Endothelial cell of umbilical vein (primary cell): ENCODE results near the gene CAMK2G. TPM values are rescaled to one million over a fixed set of nuclear protein-coding genes. Genes with fewer than 3 reads are reported as not detected.

Experiments used
- BruUV-seq: library from RNA; stranded (reverse); fragments of 400-500 nt; replicated peaks from 2 replicates; lab custom pipeline; 2021; lab: Mats Ljungman, UMichigan
- CTCF ChIA-PET: fragments of 300-600, 350-600 bp; sonication (Branson Sonifier 250); formaldehyde crosslinking; loops from one replicate; lab custom pipeline; 2021; ENCODE audit warnings: antibody characterized with exemption, inconsistent platforms; lab: Charles Lee
- POLR2A ChIA-PET: fragments of 300-600, 350-600 bp; sonication (Branson Sonifier 250); formaldehyde crosslinking; loops from one replicate; lab custom pipeline; 2021; ENCODE audit warnings: antibody characterized with exemption, inconsistent platforms; lab: Charles Lee
- DNase-seq: peaks from one replicate; pipeline ENCODE4 v3.0.0-alpha.2; 2011; ENCODE audit warnings: low read depth, low spot score
- FAIRE-seq: peaks from 2 replicates; lab custom pipeline; 2011; peaks lifted over from hg19 to GRCh38; lab: Jason Lieb, UNC
- H2AFZ ChIP-seq: 2 replicates; pipeline ENCODE4 v1.6.0; 2012; ENCODE audit warnings: low read depth, low read length, control low read depth, inconsistent platforms
- H3K27ac ChIP-seq: 2 replicates; pipeline ENCODE4 v1.5.1; 2011; ENCODE audit warnings: low read depth, mild to moderate bottlenecking, control low read depth, low read length, moderate library complexity; ENCODE audit not compliant: insufficient read depth
- H3K27me3 ChIP-seq, 2 experiments: 2 replicates each; pipeline versions ENCODE4 v1.6.0 to v1.6.1; 2011; ENCODE audit warnings: low read length in 2 of 2, mixed read lengths in 1 of 2; ENCODE audit not compliant: control insufficient read depth in 2 of 2, insufficient read depth in 2 of 2
- H3K36me3 ChIP-seq, 2 experiments: 2 replicates in 1 of 2; 3 replicates in 1 of 2; pipeline ENCODE4 v1.5.1; 2011; ENCODE audit warnings: low read length in 2 of 2, mild to moderate bottlenecking in 1 of 2, moderate library complexity in 1 of 2; ENCODE audit not compliant: control insufficient read depth in 2 of 2, insufficient read depth in 2 of 2; ENCODE audit errors: extremely low read depth in 1 of 2
- H3K4me1 ChIP-seq: 3 replicates; pipeline ENCODE4 v1.5.1; 2011; ENCODE audit warnings: mild to moderate bottlenecking, low read length; ENCODE audit not compliant: control insufficient read depth, insufficient read depth; ENCODE audit errors: extremely low read depth
- H3K4me2 ChIP-seq: 2 replicates; pipeline ENCODE4 v1.6.1; 2011; ENCODE audit warnings: low read length, control low read depth, mixed read lengths; ENCODE audit not compliant: insufficient read depth
- H3K4me3 ChIP-seq, 3 experiments: fragments of 200-600 bp in 1 of 3; sonication (generic), shearing (Covaris generic) in 1 of 3; replicated peaks in 1 of 3; 2 replicates each; pipeline ENCODE4 v1.5.1; 2011 to 2016; ENCODE audit warnings: control low read depth in 3 of 3, low read length in 3 of 3, mild to moderate bottlenecking in 2 of 3, inconsistent platforms in 1 of 3, low read depth in 1 of 3, moderate library complexity in 1 of 3; ENCODE audit not compliant: insufficient read depth in 1 of 3
- H3K79me2 ChIP-seq: 2 replicates; pipeline ENCODE4 v1.6.0; 2012; ENCODE audit warnings: low read length, inconsistent platforms; ENCODE audit not compliant: control insufficient read depth, insufficient read depth
- H3K9ac ChIP-seq: replicated peaks from 2 replicates; pipeline ENCODE3; 2011; ENCODE audit warnings: low read length, control low read depth; ENCODE audit not compliant: insufficient read depth; ENCODE audit errors: extremely low read depth
- H3K9me1 ChIP-seq: replicated peaks from 3 replicates; pipeline ENCODE4 v1.6.0; 2011; ENCODE audit warnings: mild to moderate bottlenecking, low read length; ENCODE audit not compliant: control insufficient read depth, insufficient read depth; ENCODE audit errors: extremely low read depth
- H3K9me3 ChIP-seq: replicated peaks from 2 replicates; pipeline ENCODE4 v1.5.1; 2012; ENCODE audit warnings: low read length, inconsistent platforms; ENCODE audit not compliant: control insufficient read depth, insufficient read depth
- H4K20me1 ChIP-seq: replicated peaks from 2 replicates; pipeline ENCODE3; 2011; ENCODE audit warnings: mild to moderate bottlenecking, low read length; ENCODE audit not compliant: control insufficient read depth, insufficient read depth; ENCODE audit errors: extremely low read depth
- EZH2 ChIP-seq: IDR thresholded peaks from 2 replicates; pipeline ENCODE4 v1.6.1; 2012; ENCODE audit warnings: borderline replicate concordance, low read depth, mild to moderate bottlenecking, moderate library complexity, low read length, inconsistent platforms; ENCODE audit not compliant: severe bottlenecking
- FOS ChIP-seq: IDR thresholded peaks from 2 replicates; pipeline ENCODE4 v1.6.1; 2011; ENCODE audit warnings: mild to moderate bottlenecking, low read length, moderate library complexity, borderline replicate concordance; ENCODE audit not compliant: insufficient read depth
- GATA2 ChIP-seq: IDR thresholded peaks from 2 replicates; pipeline ENCODE4 v1.7.0; 2011; ENCODE audit warnings: low read depth, mild to moderate bottlenecking, moderate library complexity, mixed read lengths, low read length; ENCODE audit not compliant: insufficient read length, insufficient read depth
- JUN ChIP-seq: IDR thresholded peaks from 2 replicates; pipeline ENCODE4 v1.6.1; 2011; ENCODE audit warnings: borderline replicate concordance, low read depth; ENCODE audit not compliant: insufficient read length, insufficient read depth
- MYC ChIP-seq: IDR thresholded peaks from one replicate; pipeline ENCODE4 v1.6.1; 2011; ENCODE audit warnings: mild to moderate bottlenecking, low read depth, low read length
- POLR2A ChIP-seq: IDR thresholded peaks from 2 replicates; pipeline ENCODE4 v1.6.1; 2012; ENCODE audit warnings: low read depth, mild to moderate bottlenecking, control low read depth, low read length
- POLR2AphosphoS5 ChIP-seq: IDR thresholded peaks from 2 replicates; pipeline ENCODE4 v1.6.1; 2012; ENCODE audit warnings: low read depth, mild to moderate bottlenecking, control low read depth, low read length, moderate library complexity; ENCODE audit not compliant: insufficient read depth
- dilution Hi-C: fragments of 300-500 bp; cut with MboI; formaldehyde crosslinking; loops from one replicate; pipeline ENCODE4 v1.15.0; 2019; ENCODE audit warnings: low sequenced_read_pairs; ENCODE audit not compliant: extremely low pct_ligation_motif_present
- intact Hi-C: fragments of 100-400 bp; cut with micrococcal nuclease; formaldehyde crosslinking; loops from one replicate; pipeline ENCODE4 v1.10.0; 2022
- polyA plus RNA-seq, 4 experiments: library from polyadenylated mRNA; depleted of rRNA in 3 of 4; stranded (reverse) in 3 of 4; unstranded in 1 of 4; fragments of >200 nt; gene quantifications; 2 replicates each; pipeline versions ENCODE4 v1.2.1 to v1.2.3, GENCODE V29; 2011 to 2012; ENCODE audit warnings: missing spikeins in 1 of 4
- total RNA-seq: library from RNA; stranded (reverse); gene quantifications from 2 replicates; pipeline ENCODE4 v1.2.3, GENCODE V29; 2021
- TF ChIP-seq, protein P1 (sequence below): IDR thresholded peaks from 2 replicates; pipeline ENCODE4 v1.6.1; 2011; ENCODE audit not compliant: insufficient read depth, insufficient read length
- TF ChIP-seq, protein P2 (sequence below), 2 donors: IDR thresholded peaks; 1 replicate in 1 of 2; 2 replicates in 1 of 2; pipeline ENCODE4 v1.5.1; 2011; ENCODE audit warnings: low read length in 2 of 2, mild to moderate bottlenecking in 2 of 2, moderate library complexity in 2 of 2, control low read depth in 1 of 2, inconsistent platforms in 1 of 2, low read depth in 1 of 2; ENCODE audit not compliant: insufficient read depth in 1 of 2; ENCODE audit errors: extremely low read depth in 1 of 2

CAMK2G gene
- total and polyA plus RNA-seq, 2 donors (not counting 3 experiments of a cell fraction or from before 2014, with no cell fraction given): 27.2 to 33.6 TPM

DNA sequence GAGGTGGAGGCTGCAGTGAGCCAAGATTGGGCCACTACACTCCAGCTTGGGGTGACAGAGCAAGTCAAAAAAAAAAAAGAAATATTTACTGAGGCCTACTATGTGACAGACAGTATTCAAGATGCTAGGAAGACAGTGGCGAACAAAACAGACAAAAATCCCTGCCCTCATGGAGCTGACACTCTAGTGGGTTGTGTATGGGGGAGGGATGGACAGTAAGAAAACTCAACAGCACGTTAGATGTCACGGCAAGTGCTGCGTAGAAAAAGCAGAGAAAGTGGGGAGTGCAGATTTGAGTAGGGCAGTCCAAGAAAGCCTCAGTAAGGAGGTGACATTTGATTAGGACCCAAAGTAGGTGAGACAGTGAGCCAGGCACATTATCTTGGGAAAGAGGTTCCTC is 10.1 kb downstream of the CAMK2G start:
- Histone ChIP-seq H3K4me3 (no peak overlapping the region), H3K27ac (no peak overlapping the region), H3K27me3 (no peaks in the 10 kb centered on the region), H2AFZ (no peak overlapping the region), H3K4me2 (no peak overlapping the region), H4K20me1 (no peaks in the 10 kb centered on the region), H3K36me3 (peaks cover 6 to 19% of the 10 kb centered on the region in 2 experiments), H3K79me2 (no peaks in the 10 kb centered on the region), H3K9ac (no peak overlapping the region), H3K4me1 (peaks cover 14% of the 10 kb centered on the region), H3K9me3 (no peaks in the 10 kb centered on the region), H3K9me1 (no peaks in the 10 kb centered on the region)
- no TSS peak for BruUV-seq
- ChIA-PET CTCF (interaction anchor here (0.7 to 2.4 kb wide), 9 partner anchors 9 to 44 kb away, joined by 3 to 7 read pairs (median 3); partner anchors contain the start of gene CAMK2G), POLR2A (no interaction called here)
- intact Hi-C loops (no loop called here), dilution Hi-C loops (no loop called here)
- no peak for TF ChIP-seq EZH2
- TF ChIP-seq POLR2AphosphoS5: no peak
- TF ChIP-seq, protein P1, sequence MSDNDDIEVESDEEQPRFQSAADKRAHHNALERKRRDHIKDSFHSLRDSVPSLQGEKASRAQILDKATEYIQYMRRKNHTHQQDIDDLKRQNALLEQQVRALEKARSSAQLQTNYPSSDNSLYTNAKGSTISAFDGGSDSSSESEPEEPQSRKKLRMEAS: no peak
- TF ChIP-seq, protein P2, sequence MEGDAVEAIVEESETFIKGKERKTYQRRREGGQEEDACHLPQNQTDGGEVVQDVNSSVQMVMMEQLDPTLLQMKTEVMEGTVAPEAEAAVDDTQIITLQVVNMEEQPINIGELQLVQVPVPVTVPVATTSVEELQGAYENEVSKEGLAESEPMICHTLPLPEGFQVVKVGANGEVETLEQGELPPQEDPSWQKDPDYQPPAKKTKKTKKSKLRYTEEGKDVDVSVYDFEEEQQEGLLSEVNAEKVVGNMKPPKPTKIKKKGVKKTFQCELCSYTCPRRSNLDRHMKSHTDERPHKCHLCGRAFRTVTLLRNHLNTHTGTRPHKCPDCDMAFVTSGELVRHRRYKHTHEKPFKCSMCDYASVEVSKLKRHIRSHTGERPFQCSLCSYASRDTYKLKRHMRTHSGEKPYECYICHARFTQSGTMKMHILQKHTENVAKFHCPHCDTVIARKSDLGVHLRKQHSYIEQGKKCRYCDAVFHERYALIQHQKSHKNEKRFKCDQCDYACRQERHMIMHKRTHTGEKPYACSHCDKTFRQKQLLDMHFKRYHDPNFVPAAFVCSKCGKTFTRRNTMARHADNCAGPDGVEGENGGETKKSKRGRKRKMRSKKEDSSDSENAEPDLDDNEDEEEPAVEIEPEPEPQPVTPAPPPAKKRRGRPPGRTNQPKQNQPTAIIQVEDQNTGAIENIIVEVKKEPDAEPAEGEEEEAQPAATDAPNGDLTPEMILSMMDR (IDR thresholded peaks at IDR 0.05; ENCODE audit: extremely low read depth in 1 of 2, insufficient read depth in 1 of 2, low read depth in 1 of 2, low read length in 2 of 2): no peak
- TF ChIP-seq FOS: no peak
- no peak for TF ChIP-seq JUN
- TF ChIP-seq POLR2A: no peak
- no peak for TF ChIP-seq GATA2
- TF ChIP-seq MYC: no peak
- FAIRE-seq (no peak), DNase-seq (no peak)
